Measurements from ENCODE around the gene CPOX.
"Not testable (repeated sequence)": the region's sequence is repeated elsewhere in the genome, so short reads cannot be mapped to it uniquely, and the experiment has no call there.

CPOX gene

GRCh38 chr3:98564282-98565005, 29.0 kb downstream of the CPOX start:
- in situ Hi-C loops (cut with MboI; ENCODE audit: low sequenced_read_pairs): no loop called here

- in situ Hi-C loops (cut with MboI; ENCODE audit: low sequenced_read_pairs): no loop called here
These were observed 29.6 kb downstream of the CPOX start for GRCh38 chr3:98563661-98564281.

- in situ Hi-C loops (cut with MboI; ENCODE audit: low sequenced_read_pairs): no loop called here
These were observed 31.5 kb downstream of the CPOX start for GRCh38 chr3:98561727-98562521.

GRCh38 chr3:98560911-98561310, 32.5 kb downstream of the CPOX start:
- in situ Hi-C loops (cut with MboI; ENCODE audit: low sequenced_read_pairs): no loop called here

- in situ Hi-C loops (cut with MboI; ENCODE audit: low sequenced_read_pairs): not testable (repeated sequence)
These were observed 33.6 kb downstream of the CPOX start for GRCh38 chr3:98559769-98560168.

GRCh38 chr3:98558100-98558827, 35.1 kb downstream of the CPOX start:
- in situ Hi-C loops (cut with MboI; ENCODE audit: low sequenced_read_pairs): no loop called here

- in situ Hi-C loops (cut with MboI; ENCODE audit: low sequenced_read_pairs): no loop called here
These were observed 35.9 kb downstream of the CPOX start for GRCh38 chr3:98557324-98558010.

GRCh38 chr3:98556164-98557130, 37.0 kb downstream of the CPOX start:
- in situ Hi-C loops (cut with MboI; ENCODE audit: low sequenced_read_pairs): no loop called here

GRCh38 chr3:98555025-98555379, 38.4 kb downstream of the CPOX start:
- in situ Hi-C loops (cut with MboI; ENCODE audit: low sequenced_read_pairs): no loop called here

GRCh38 chr3:98554580-98554979, 38.8 kb downstream of the CPOX start:
- in situ Hi-C loops (cut with MboI; ENCODE audit: low sequenced_read_pairs): no loop called here

- in situ Hi-C loops (cut with MboI; ENCODE audit: low sequenced_read_pairs): no loop called here
These were observed 39.7 kb downstream of the CPOX start for GRCh38 chr3:98553753-98554152.

GRCh38 chr3:98553021-98553563, 40.3 kb downstream of the CPOX start:
- in situ Hi-C loops (cut with MboI; ENCODE audit: low sequenced_read_pairs): no loop called here

- in situ Hi-C loops (cut with MboI; ENCODE audit: low sequenced_read_pairs): no loop called here
These were observed 41.0 kb downstream of the CPOX start for GRCh38 chr3:98552232-98553020.

GRCh38 chr3:98551754-98552153, 41.7 kb downstream of the CPOX start:
- in situ Hi-C loops (cut with MboI; ENCODE audit: low sequenced_read_pairs): no loop called here

- in situ Hi-C loops (cut with MboI; ENCODE audit: low sequenced_read_pairs): no loop called here
These were observed 42.2 kb downstream of the CPOX start for GRCh38 chr3:98551236-98551635.

- in situ Hi-C loops (cut with MboI; ENCODE audit: low sequenced_read_pairs): no loop called here
These were observed 42.6 kb downstream of the CPOX start for GRCh38 chr3:98550833-98551232.

GRCh38 chr3:98548544-98548943, 44.9 kb downstream of the CPOX start:
- in situ Hi-C loops (cut with MboI; ENCODE audit: low sequenced_read_pairs): no loop called here

GRCh38 chr3:98545940-98546339, 47.5 kb downstream of the CPOX start:
- in situ Hi-C loops (cut with MboI; ENCODE audit: low sequenced_read_pairs): no loop called here

GRCh38 chr3:98542623-98543022, 50.8 kb downstream of the CPOX start:
- in situ Hi-C loops (cut with MboI; ENCODE audit: low sequenced_read_pairs): no loop called here
